ENCODE data around the gene ARHGAP35.
"Not testable (repeated sequence)": the region's sequence is repeated elsewhere in the genome, so short reads cannot be mapped to it uniquely, and the experiment has no call there.

The ARHGAP35 gene

DNA sequence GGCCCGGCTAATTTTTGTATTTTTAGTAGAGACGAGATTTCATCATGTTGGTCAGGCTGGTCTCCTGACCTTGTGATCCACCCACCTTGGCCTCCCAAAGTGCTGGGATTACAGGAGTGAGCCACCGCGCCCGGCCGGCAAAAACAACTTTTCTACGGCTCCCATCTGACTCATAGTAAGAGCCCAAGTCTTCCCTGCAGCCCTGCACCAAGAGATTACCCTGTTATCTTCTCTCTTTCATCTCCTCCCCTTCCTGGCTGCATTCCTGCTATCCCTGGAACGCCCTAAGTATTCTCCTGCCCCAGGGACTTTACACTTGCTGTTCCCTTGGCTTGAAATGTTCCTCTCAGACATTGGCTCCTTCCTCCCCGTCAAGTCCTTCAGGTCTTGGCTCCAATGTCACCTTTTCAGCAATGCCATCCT is 16.7 kb upstream of the ARHGAP35 start:
- no peak for DNase-seq (ENCODE audit: low read depth)

DNA sequence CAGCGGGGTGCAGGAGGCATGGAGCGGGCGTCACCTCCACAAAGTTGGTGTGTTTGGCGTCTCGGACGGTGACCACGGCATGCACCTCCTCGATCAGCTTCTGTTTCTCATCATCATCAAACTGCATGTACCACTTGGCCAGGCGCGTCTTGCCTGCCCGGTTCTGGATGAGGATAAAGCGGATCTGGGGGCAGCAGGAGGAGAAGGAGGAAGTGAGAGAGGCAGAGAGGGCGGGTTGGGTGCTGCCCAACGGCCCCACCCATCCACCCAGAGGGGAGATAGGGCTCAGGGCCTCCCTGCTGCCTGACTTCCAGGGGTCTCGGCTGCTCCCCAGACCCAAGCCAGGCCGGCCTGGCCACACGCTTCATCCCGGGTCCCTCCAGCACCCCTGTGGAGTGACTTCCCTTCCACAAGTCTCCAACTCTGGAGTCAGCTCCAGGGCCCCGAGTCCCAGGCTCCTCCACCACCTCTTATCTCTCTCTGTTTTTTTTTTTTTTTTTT is 14.8 kb upstream of the ARHGAP35 start:
- no peak for DNase-seq (ENCODE audit: low read depth)

DNA sequence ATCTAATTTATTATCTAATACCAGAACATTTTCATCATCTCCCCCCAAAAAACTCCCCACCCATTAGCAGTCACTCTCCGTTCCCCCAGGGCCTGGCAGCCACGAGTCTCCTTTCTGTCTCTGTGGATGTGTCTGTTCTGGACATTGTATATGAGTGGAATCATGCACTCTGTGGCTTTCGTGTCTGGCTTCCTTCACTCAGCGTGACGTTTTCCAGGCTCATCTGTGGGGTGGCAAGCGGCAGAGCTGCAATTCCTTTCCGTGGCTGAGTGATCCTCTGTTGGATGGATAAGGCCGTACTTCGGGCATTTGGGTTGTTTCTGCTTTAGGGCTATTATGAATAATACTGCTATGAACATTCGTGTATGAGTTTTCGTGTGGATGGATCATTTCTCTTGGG is 13.3 kb upstream of the ARHGAP35 start:
- no peak for DNase-seq (ENCODE audit: low read depth)

DNA sequence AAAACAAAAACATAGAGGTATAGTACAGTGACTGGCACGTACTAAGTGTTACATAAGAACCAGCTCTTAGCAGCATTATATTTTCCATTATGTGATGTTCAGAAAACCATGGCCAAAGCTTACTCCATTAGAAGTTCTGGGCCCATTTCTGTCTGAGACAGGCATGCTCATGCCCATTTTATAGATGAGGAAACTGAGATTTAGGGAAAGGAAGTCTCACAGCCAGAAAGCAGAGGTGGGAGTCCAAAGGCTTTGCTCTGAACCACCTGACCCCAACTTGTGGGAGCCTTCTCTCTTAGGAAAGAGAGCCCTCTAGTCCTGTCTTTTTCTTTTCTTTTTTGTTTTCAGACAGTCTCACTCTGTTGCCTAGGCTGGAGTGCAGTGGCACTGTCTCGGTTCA is 12.4 kb upstream of the ARHGAP35 start:
- no peak for DNase-seq (ENCODE audit: low read depth)

DNA sequence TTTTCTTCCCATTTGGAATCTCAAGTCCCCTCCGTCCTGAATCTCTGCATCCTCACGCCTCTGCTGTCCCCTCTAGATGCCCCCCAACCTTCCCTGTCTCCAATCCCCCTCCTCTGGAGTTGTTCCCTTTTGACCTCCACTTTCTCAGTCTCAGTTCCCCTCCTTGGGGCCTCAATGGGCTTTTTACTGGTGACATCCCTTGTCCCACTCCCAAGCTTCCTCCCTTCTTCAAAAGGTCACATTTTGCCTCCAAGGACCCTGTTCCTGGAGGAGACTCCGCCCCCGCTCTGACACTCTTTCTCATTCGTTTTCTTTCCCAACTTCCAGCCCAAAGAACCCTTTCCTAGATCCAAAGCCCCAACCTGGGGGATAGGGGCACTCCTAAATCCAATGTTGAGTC is 11.2 kb upstream of the ARHGAP35 start:
- DNase-seq (ENCODE audit: low read depth), result no peak

DNA sequence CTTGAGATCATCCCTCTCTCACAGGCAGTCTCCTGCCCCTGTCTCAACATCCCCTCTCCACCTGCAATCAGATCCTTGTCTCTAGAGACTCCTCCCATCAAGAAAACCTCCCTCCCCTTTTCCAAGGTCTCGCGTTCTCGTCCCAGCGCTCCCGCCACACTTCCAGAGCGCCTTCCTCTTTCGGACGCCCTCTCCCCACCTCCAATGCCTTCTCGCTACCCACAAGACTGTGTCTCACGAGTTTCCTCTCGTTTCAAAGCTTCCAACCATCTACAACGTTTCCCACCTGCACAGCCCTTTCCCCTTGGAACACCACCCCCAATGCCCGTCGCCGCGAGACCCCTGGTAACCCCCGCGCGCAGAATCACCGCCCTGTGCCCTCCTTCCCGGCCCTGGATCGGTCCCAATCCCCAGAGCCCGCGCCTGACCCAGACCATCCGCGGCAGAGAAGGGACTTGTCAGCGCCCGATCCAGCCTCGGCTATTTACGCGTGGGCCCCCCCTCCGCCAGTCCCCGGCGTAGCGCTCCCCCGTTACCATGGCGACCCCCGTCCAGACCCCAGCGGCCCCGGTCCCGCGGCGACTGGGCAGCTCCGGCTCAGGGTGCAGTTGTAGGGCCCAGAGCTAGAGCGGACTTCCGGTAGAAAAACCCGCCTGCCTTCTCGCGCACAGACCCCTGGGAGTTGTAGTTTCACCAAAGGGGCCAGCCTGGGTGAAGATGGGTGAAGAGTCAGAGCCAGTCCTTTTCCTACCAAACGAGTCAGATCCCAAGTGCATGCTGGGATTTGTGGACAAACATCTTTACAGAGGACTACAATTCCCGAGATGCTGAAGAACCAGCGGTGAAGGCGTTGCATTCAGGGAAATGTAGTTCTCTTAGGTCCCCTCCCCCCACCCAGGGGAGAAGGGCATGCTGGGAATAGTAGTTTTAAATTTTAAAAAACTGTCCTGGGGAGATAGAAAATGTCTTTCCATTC is 10.3 kb upstream of the ARHGAP35 start, which contains the start of gene AP2S1:
Gene AP2S1, minus strand, starts transcription at position 619 of the 976 bp plus-strand sequence. Its CDS starts 80 bp downstream, at position 539.
- peak; percentile 99 for DNase-seq (ENCODE audit: low read depth)

DNA sequence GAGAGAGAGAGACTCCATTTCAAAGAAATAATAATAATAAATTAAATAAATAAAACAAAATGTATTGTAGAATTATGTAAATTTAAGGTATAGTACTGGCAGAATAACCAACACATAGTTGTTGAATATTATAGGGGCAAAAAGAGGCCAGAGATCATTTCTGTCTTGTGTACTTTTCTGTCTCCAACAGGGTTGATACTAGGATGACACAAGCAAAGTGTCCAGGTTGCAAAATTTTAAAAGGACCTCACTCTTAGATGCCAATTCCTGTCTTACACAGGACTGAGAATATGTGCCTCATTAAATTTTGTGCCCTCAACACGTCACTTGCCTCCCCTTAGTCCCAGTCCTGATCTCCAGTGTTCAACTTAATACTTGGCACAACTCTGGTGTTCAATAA is 8.0 kb upstream of the ARHGAP35 start:
- DNase-seq (ENCODE audit: low read depth), result no peak

DNA sequence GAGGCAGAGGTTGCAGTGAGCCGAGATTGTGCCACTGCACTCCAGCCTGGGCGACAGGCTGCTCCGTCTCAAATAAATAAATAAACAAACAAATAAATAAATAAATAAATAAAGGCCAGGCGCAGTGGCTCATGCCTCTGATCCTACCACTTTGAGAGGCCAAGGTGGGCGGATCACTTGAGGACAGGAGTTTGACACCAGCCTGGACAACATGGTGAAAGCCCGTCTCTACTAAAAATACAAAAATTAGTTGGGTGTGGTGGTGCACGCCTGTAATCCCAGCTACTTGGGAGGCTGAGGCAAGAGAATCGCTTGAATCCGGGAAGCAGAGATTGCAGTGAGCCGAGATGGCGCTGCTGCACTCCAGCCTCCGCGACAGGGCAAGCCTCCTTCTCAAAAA is 6.1 kb upstream of the ARHGAP35 start:
- not testable (repeated sequence) for DNase-seq (ENCODE audit: low read depth)

DNA sequence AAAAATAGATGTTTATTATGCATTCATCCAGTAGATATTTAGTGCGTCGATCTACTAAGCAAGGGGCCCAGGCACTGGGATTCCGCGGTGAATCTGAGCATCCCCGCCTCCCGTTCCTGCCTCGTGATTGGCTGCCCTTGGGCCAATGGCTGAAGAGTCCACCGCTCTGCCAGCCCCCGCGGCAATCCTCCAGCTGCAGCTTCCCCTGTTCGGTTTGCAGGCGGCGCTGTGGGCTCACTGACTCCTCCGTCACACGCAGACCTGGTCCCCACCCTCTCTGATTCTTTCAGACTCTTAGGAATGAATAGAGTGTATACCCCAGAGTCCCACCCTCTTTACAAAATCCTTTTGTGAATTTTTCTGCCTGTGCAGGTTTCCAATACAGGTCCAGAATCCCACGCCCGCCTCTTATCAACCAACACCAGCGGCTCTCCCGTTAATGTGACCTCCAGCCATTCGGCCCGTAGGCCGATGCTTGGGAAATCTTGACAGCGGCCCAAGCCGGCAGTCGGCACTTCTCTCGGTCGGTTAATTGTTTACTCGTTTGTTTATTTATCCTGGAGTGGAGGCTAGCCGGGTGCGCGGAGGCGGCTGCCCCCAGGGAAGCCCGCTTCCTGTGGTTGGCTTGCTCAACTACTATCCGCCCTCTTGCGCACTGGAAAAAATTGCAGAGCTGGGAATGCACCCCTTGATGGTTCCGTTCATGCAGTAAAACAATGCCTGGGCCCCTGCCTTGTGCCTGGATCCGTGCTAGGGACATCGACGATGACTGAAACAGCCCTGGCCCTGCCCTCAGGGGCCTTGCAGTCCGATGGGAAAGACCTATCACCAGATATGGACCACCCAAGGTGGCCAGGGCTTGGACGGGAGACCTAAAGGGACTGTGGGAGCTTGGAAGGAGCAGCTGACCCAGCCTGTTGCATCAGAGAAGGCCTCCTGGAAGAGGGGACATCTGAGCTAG is 4.5 kb upstream of the ARHGAP35 start:
- peak; percentile 82 for DNase-seq (ENCODE audit: low read depth)

DNA sequence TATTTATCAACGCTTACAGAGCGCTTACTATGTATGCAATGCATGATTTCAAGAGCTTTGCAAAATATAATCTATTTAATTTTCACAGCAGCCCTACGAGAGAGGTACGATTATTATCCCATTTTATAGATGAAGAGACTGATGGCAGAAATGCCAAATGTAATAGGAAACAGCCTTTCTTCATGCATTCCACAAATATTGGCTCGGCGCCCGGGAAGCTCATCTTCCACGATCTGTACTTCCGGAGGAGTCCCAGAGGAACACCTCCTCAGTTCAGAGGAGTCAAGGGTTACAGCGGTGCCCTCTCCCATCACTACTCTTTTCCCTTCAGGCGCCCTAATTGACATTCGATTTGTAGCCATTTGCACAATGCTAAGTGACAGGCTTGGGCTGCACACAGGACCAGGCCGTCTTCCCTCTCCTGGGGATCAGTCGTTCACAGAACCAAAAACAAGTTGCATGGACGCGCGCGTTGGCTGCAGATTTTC is 1.1 kb upstream of the ARHGAP35 start:
- DNase-seq (ENCODE audit: low read depth), result no peak

DNA sequence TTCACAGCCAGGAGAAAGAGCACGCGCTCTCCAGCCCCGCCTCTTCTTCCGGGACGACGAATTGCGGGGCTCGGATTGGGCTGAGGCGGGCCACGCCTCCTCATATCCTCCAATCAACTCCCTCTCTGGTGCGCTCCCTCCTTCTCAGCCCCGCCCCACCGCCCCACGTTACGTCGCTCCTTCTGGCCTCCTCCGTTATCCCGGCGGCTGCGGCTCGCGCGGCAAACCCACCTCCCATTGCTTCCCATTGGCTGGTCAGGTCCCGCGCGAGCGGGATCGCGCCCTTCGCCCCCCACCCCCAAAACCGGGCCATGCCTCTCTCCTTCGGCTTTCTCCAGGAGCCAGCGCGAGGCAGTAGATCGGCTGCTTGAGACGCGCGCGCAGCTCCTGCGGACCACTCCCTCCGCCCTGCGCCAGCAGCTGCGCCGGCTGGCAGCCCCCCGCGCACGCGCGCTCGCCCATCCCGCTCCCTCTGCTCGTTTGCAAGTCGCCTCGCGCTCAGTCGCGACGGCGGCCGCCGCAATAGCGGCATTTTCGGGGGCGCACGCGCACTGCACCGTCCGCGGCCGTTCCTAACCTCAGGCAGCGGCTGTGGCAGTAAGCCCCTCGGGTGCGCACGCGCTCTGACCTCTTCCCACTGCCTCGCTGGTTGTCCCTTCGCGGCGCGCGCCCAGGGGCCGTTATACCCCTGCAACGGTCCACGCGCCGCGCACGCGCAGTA is 512 bp upstream of the ARHGAP35 start:
- DNase-seq (ENCODE audit: low read depth), result peak; percentile 87

DNA sequence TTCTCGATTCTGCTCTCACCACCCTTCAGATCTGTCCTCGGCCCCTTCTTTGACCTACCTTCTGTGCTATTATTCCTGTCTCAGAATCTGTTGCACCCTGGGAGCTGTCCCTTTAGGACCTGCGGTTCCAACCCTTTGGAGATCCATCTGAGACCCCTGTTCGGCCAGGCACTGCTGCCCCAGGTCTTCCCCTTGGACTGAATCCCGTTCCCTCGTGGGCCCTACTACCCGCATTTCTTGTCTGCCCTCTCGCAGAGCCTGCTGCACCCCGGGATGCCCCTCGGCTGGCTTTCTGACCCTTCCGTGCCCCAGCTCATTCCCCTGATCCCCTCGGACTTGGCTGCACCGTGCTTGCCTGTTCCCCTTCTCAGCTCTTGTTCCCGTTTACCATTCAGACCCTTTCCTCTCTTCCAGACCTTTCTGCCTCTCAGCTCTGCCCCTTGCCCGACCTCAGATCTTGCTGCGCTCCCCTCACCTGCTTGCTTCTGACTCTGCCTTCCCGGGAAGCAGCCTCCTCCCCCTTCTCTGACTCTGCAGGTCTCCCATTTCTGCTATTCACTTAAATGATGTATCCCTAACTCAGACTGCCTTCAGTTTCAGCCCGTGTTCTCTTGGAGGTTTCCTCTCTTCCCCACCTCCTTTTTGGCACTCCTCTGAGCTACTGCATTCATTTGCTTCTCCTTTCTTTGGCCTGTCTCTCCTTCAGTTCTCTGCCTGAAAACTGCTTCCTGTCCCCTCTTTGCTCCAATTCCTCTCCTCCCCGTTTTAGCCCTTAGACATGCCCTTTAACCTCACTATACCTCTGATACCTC is 1.1 kb downstream of the ARHGAP35 start:
- no peak for DNase-seq (ENCODE audit: low read depth)

DNA sequence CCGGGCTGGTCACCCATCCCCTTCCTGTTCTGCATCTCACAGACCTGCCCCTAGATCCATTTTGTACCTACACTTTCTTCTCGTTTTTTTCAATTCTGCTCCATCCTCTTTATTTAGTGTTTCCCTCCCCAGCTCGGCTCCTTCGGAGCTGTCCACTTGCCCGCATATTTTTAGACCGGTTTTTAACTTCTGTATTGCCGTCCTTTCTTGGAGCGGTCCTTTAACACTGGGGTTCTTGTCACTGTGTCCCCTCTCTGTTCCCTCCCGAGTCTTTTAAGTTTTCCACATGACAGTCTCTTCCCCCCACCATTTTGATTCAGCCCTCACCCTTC is 1.7 kb downstream of the ARHGAP35 start:
- DNase-seq (ENCODE audit: low read depth), result no peak

DNA sequence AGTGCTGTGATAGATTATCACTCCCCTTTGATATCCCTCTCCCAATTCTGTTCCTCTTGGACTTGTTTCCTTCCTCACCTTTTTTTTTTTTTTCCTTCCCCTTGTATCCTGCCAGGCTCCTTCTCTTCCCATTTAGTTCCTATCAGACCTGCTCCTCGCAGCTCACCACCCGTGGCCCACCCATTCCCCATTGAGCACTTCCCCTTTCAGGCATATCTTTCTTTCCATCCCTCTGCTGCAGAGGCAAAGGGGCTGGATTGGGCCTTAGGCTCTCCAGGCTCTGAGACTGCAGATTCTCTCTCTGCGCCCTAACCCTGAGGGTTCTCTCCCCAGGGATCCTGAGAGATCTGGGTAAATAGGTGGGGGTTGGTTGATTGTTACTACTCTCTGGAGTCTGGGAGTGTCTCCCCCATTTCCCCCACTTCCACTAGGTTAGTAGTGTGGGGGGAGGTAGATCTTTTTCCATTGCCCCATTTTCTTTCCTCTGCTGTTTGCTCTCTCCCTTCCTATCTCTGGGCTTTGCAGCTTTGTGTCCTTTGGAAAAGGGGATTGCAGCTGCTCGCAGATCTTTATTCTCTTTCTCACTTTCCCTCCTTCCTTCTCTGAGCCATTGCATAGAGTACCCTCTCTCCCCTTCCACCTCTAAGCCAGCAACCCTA is 2.3 kb downstream of the ARHGAP35 start:
- no peak for DNase-seq (ENCODE audit: low read depth)

DNA sequence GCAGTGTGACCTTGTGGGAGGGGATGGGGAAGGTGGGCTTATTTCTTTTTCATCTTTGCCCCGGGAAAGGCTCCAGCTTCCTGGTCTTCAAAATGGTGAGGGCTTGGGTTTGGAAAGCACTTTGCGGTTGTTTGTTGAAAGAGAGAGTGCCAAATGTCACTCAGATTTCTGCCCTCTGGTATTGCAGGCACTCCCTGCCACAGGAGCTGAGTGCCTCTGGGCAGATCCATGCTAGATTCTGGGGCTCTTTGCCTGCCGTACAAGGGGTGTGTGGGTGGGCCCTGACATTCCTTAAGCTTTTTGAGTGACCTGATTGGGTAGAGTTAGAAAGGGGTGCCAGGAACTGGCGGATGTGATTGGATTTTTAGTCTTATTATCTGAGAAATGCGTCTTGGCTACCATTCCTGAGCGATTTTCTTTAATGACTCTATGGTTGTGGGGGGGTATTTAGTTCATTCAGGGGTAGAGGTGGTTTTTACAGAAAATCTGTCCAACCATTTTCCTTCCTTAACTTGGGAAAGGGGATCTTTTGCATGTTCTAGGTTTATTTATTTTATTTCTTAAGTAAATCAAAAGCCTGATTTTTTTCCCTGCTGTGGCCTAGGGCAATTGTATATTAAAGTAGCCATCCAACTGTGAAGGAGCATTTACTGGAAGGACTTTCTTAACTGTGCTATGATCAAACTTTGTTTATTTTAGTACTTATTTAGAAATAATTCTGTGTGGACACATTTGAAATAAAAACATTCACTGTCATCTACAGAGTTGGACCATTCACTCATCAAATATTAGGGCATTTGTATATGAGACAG is 3.2 kb downstream of the ARHGAP35 start:
- peak; percentile 58 for DNase-seq (ENCODE audit: low read depth)

DNA sequence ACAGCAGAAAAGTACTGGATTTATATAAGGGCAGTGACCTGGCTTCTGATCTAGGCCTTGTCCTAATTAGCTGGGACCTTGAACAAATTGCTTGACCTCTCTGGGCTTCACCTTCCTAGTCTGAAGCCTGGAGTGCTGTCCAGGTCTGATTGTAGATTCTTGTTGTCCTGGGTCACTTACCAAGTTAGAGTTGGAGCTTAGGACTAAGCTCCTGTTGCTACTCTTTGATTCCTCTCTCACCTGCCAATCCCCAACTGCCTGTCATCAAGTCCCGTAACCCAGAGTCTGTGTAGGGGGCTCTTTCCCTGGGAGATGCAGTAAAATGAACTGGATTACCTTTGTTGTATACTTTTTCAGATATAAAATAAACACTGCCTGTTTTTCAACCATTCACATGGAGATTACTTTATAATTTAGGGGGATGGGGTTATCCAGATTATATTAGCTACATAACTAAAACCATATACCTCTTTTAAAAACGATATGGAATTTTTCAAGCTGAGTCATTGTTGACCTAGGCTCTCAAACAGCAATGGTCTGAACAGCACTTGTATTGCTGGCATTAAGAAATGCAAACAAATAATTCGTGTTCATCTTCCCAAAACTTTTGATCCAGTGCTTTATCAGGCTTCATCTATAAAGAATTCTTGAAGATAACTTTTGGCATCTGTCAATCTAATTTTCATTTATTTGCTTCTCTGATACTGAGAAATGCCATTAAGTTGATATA is 5.8 kb downstream of the ARHGAP35 start:
- no peak for DNase-seq (ENCODE audit: low read depth)

DNA sequence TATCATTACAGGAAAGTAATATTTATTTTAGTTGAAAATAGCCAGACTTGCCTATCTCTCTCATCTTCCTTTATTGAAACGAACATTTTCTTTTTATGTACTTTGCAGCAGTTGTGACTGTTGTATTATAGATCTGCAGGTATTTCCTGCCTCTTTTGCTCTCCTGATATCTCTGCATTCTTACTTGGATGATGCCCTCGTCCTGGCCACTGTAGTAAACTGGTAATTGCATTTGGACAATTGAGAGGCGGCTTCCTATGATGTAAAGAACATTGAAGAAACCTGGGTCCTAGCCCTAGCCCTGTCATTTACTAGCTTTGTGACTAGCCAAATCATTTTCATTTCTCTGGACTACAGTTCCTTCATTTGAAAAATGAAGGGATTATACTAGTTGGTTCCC is 6.4 kb downstream of the ARHGAP35 start:
- no peak for DNase-seq (ENCODE audit: low read depth)

DNA sequence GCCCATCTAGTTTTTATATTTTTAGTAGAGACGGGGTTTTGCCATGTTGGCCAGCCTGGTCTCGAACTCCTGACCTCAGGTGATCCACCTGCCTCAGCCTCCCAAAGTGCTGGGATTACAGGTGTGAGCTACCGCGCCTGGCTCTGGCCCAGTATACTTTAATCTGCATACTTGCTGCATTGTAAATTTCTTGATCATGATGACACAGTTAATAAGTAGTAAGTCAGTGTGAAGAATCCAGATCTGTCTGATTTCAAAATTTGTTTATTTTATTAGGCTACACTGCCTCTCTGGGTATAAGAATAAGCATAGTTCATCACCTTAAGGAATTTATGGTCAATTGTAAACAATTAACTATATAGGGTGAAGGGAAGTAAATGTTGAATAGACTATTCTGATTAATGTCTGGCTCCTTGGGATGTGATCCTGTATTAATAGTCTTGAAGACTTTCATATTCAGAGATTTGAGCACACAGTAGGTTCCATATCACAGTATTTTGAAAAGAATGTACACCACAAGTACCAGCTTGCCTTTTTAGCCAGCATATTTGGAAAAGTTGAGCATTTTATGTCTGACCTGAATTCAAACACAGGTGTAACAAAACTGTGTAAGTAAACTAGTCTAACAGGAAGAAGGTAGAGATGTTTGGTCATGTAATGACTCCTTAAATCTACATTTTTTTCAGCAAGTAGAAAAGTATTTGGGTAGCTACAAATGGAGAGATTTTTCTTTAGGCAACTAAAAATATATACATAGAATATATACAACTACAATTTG is 7.4 kb downstream of the ARHGAP35 start:
- DNase-seq (ENCODE audit: low read depth), result no peak
